ENCODE data around the gene TMEM37.
A peak's percentile ranks its signal among the peaks of the same experiment; 100 is the strongest.

Gene TMEM37

GRCh38 chr2:119431155-119431975, at the start of gene TMEM37:
Gene TMEM37, plus strand, starts transcription at chr2:119431854. Its CDS starts 50 bp downstream, at chr2:119431904.
- peak within 1 kb of the TSS; percentile 44 for H3K4me3 ChIP-seq (ENCODE audit: low read depth, low read length)
- TF ChIP-seq CTCF (IDR thresholded peaks at IDR 0.05; ENCODE audit: low read depth, low read length) = no peak

GRCh38 chr2:119383410-119384140, 48.1 kb upstream of the TMEM37 start:
- TF ChIP-seq CTCF (IDR thresholded peaks at IDR 0.05; ENCODE audit: low read depth, low read length) = no peak
- no peak overlapping the region for H3K4me3 ChIP-seq (ENCODE audit: low read depth, low read length)

- TF ChIP-seq CTCF (IDR thresholded peaks at IDR 0.05; ENCODE audit: low read depth, low read length) = no peak
- H3K4me3 ChIP-seq (ENCODE audit: low read depth, low read length) = no peak overlapping the region
Measured at GRCh38 chr2:119384971-119385370, 46.7 kb upstream of the TMEM37 start.

GRCh38 chr2:119385466-119385865, 46.2 kb upstream of the TMEM37 start:
- TF ChIP-seq CTCF (IDR thresholded peaks at IDR 0.05; ENCODE audit: low read depth, low read length) = no peak
- H3K4me3 ChIP-seq (ENCODE audit: low read depth, low read length) = no peak overlapping the region

- TF ChIP-seq CTCF (IDR thresholded peaks at IDR 0.05; ENCODE audit: low read depth, low read length) = no peak
- no peak overlapping the region for H3K4me3 ChIP-seq (ENCODE audit: low read depth, low read length)
Measured at GRCh38 chr2:119387381-119388129, 44.1 kb upstream of the TMEM37 start.

GRCh38 chr2:119389615-119390306, 41.9 kb upstream of the TMEM37 start:
- no peak overlapping the region for H3K4me3 ChIP-seq (ENCODE audit: low read depth, low read length)
- no peak for TF ChIP-seq CTCF (IDR thresholded peaks at IDR 0.05; ENCODE audit: low read depth, low read length)

Measured in WI38 (cell line).